HepG2 (cell line): ENCODE data around the gene SETD1A.

Source experiments
- ARNT2 ChIP-seq: sonication (generic); formaldehyde crosslinking; IDR thresholded peaks from 2 replicates; pipeline ENCODE4 v1.8.0; 2022; ENCODE audit warnings: mild to moderate bottlenecking, low read depth, missing genetic modification reagents, moderate library complexity
- FOXJ3 ChIP-seq: sonication (generic); formaldehyde crosslinking; IDR thresholded peaks from 2 replicates; pipeline ENCODE4 v1.4.0; 2020; ENCODE audit warnings: missing genetic modification reagents, mild to moderate bottlenecking, borderline replicate concordance
- TF ChIP-seq, protein P1 (sequence below): sonication (generic); formaldehyde crosslinking; IDR thresholded peaks from 2 replicates; pipeline ENCODE4 v1.4.0; 2020; ENCODE audit warnings: low read depth, mild to moderate bottlenecking, missing genetic modification reagents

DNA sequence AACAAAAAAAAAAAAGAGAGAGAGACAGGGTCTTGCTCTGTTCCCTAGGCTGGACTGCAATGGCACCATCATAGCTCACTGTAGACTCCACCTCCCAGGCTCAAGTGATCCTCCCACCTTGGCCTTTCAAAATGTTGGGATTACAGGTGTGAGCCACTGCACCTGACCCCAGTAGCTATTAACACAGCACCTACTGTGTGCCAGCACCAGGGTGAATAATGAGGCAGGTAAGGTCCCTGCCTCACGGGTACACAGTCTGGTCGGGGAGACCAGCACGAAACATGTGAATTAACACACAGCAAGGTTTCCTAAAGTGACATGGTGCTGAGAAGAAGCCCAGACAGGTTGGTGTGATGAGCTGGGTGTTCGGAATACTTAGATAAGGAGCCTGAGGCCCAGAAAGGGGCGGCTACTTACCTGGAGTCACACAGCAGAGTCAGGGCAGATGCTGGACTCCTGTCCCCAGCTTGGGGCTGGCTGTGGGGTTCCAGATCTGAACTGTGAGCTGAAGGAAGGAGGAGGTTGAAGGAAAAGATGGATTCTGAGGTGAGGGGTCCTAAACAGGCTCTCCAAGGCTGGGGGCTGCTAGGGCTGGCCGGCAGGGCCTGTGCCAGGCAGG, 44.7 kb upstream of the SETD1A start:
- TF ChIP-seq FOXJ3 (CRISPR knock-in tag) (no peak), ARNT2 (CRISPR knock-in tag) (no peak)
- TF ChIP-seq, protein P1, sequence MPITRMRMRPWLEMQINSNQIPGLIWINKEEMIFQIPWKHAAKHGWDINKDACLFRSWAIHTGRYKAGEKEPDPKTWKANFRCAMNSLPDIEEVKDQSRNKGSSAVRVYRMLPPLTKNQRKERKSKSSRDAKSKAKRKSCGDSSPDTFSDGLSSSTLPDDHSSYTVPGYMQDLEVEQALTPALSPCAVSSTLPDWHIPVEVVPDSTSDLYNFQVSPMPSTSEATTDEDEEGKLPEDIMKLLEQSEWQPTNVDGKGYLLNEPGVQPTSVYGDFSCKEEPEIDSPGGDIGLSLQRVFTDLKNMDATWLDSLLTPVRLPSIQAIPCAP (CRISPR knock-in tag): no peak
